Right atrium auricular region (tissue), 2 donors: ENCODE data around the gene GOLGA5. TPM values are rescaled to one million over a fixed set of nuclear protein-coding genes. Genes with fewer than 3 reads are reported as not detected.

Source experiments
- DNase-seq: peaks from one replicate; pipeline ENCODE4 v3.0.0-alpha.2; 2019; ENCODE audit warnings: low spot score
- H3K27ac ChIP-seq, 2 donors: fragments of 200-600 bp; sonication (generic); 1 replicate in 1 of 2; 2 replicates in 1 of 2; pipeline ENCODE4 v1.5.1; 2016 to 2019
- H3K27me3 ChIP-seq, 2 donors: fragments of 200-600 bp; sonication (generic); one replicate each; pipeline versions ENCODE4 v1.5.1 to v1.6.0; 2017 to 2019
- H3K36me3 ChIP-seq: fragments of 200-600 bp; sonication (generic); one replicate; pipeline ENCODE4 v1.5.1; 2016
- H3K4me1 ChIP-seq, 2 donors: fragments of 200-600 bp; sonication (generic); one replicate each; pipeline versions ENCODE4 v1.5.1 to v1.6.0; 2017 to 2019
- H3K4me3 ChIP-seq, 2 donors: fragments of 200-600 bp; sonication (generic); 1 replicate in 1 of 2; 2 replicates in 1 of 2; pipeline ENCODE4 v1.5.1; 2017 to 2019; ENCODE audit warnings: mild to moderate bottlenecking in 1 of 2, moderate library complexity in 1 of 2
- H3K9me3 ChIP-seq, 2 donors: fragments of 200-600 bp; sonication (generic); one replicate each; pipeline ENCODE4 v1.5.1; 2019
- CTCF ChIP-seq, 2 donors: fragments of 200-600 bp; sonication (generic); IDR thresholded peaks; one replicate each; pipeline ENCODE4 v1.5.1; 2019; ENCODE audit warnings: antibody characterized with exemption in 2 of 2
- total RNA-seq, 2 donors: library from RNA; depleted of rRNA; stranded (reverse); fragments of >200 nt; gene quantifications; one replicate each; pipeline ENCODE4 v1.1.0, GENCODE V29; 2016

Gene GOLGA5
- total RNA-seq, 2 donors from 2014 or later: 24.2 to 28.3 TPM

GRCh38 chr14:92830902-92831301 lies 36.8 kb downstream of the GOLGA5 start:
- Histone ChIP-seq H3K36me3 (peaks cover 77% of the 10 kb centered on the region), H3K27me3 (no peaks in the 10 kb centered on the region), H3K9me3 (no peaks in the 10 kb centered on the region), H3K4me1 (no peaks in the 10 kb centered on the region), H3K4me3 (no peak overlapping the region), H3K27ac (no peak overlapping the region)
- no peak for DNase-seq
- no peak for TF ChIP-seq CTCF (IDR thresholded peaks at IDR 0.05)

DNA sequence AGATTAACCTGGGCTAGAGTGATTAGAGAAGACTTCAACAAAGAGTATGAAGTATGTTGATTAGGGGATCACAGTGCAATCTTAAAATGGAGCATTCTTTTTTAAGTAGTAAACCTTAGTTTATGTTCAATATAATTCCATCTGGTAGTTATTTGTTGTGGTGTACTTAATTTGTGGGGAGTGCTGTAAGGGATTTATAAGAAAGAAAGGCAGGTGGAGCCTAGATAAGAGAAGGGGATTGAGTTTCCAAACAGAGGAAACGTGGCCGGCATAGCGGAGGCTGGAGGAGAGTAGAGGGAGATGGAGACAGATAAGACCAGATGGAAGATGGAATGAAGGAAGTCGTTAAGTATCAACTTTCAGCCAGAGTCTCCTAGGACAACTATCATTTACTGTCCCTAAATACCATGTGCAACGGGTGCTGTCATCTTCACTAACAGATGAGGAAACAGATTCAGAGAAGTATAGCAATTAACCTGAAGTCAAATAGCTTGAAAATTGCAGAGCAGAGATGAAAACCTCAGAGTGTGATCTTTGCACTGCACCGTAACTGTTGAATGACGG lies 38.1 kb downstream of the GOLGA5 start:
- Histone ChIP-seq H3K27me3 (no peaks in the 10 kb centered on the region), H3K36me3 (peaks cover 77% of the 10 kb centered on the region), H3K4me3 (no peak overlapping the region), H3K9me3 (no peaks in the 10 kb centered on the region), H3K27ac (no peak overlapping the region), H3K4me1 (no peaks in the 10 kb centered on the region)
- no peak for DNase-seq
- TF ChIP-seq CTCF (IDR thresholded peaks at IDR 0.05): no peak

DNA sequence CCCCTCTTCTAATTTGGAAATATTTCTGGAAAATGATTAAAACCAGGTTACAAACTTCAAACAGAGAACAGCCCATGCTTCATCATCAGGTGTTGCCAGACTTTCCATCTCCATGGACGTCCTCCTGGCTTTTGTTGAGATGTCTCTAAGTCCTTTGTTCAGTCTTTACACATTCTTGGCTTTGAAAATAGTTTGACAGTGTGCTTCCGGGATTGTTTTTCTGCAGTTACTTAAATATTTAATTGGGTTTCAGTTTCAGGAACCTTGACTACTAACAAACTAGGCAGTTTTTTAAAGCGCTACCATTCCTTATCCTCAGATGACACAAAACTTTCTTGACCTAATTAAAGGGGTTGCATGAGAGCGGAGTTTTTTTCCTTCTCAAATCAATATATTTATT lies 47.8 kb downstream of the GOLGA5 start:
- DNase-seq: no peak
- TF ChIP-seq CTCF (IDR thresholded peaks at IDR 0.05): no peak
- Histone ChIP-seq H3K4me1 (peaks cover 0 to 8% of the 10 kb centered on the region in 2 donors), H3K27me3 (no peaks in the 10 kb centered on the region), H3K27ac (no peak overlapping the region), H3K36me3 (peaks cover 43% of the 10 kb centered on the region), H3K4me3 (no peak overlapping the region), H3K9me3 (no peaks in the 10 kb centered on the region)

DNA sequence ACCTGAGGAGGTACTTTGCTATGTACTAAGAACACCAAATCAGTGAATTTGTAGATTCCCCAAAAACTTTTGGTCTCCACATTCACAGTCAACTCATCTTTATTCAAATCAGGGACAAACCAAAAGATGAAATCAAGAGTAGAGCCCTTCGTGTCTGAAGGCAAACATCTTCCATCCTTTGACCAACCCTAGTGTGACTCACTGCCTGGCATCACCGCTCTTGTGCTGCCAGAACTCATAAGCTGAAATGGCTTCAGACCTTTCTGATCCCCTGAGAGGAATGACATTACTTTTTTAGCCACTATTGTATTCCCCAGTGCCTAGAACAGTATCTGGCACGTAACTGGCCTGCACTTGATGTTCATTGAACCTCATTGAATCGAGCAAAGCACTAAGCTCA lies 50.1 kb downstream of the GOLGA5 start:
- H3K4me3 ChIP-seq: no peak overlapping the region
- no peak overlapping the region for H3K27ac ChIP-seq
- H3K36me3 ChIP-seq: peaks cover 21% of the 10 kb centered on the region
- H3K9me3 ChIP-seq: no peaks in the 10 kb centered on the region
- DNase-seq: no peak
- no peak for TF ChIP-seq CTCF (IDR thresholded peaks at IDR 0.05)
- no peaks in the 10 kb centered on the region for H3K27me3 ChIP-seq
- H3K4me1 ChIP-seq: peaks cover 0 to 8% of the 10 kb centered on the region in 2 donors

- no peak overlapping the region for H3K27ac ChIP-seq
These were observed 52.2 kb downstream of the GOLGA5 start for GRCh38 chr14:92846162-92846897.

More at GRCh38 chr14:92846162-92846897, 52.2 kb downstream of the GOLGA5 start:
- Histone ChIP-seq H3K9me3 (no peaks in the 10 kb centered on the region), H3K36me3 (peaks cover 1% of the 10 kb centered on the region), H3K27me3 (no peaks in the 10 kb centered on the region), H3K4me3 (no peak overlapping the region), H3K4me1 (peaks cover 0 to 8% of the 10 kb centered on the region in 2 donors)
- TF ChIP-seq CTCF (IDR thresholded peaks at IDR 0.05): no peak
- DNase-seq: no peak
